GM12878 (cell line): ENCODE measurements around the gene SPRED2.

Experiments
- CTCF ChIP-seq, 3 experiments: IDR thresholded peaks in 2 of 3; conservative IDR thresholded peaks in 1 of 3; 2 replicates each; pipeline ENCODE4 v1.5.1; 2011; ENCODE audit warnings: low read depth in 3 of 3, low read length in 3 of 3, mild to moderate bottlenecking in 3 of 3, control low read depth in 2 of 3, moderate library complexity in 2 of 3, inconsistent platforms in 1 of 3, mixed read lengths in 1 of 3; ENCODE audit not compliant: control insufficient read depth in 2 of 3, insufficient read depth in 1 of 3; ENCODE audit errors: extremely low read depth in 1 of 3
- JUND ChIP-seq: IDR thresholded peaks from 2 replicates; pipeline ENCODE4 v1.6.1; 2012; ENCODE audit warnings: low read depth, mild to moderate bottlenecking, low read length, improper control_type of control experiment, moderate library complexity
- KDM1A ChIP-seq: fragments of 200-600 bp; sonication (generic); IDR thresholded peaks from 2 replicates; pipeline ENCODE4 v1.6.1; 2016; ENCODE audit warnings: borderline replicate concordance
- POLR2AphosphoS2 ChIP-seq: IDR thresholded peaks from 2 replicates; pipeline ENCODE4 v1.6.1; 2011; ENCODE audit warnings: low read depth, mild to moderate bottlenecking, low read length, improper control_type of control experiment, moderate library complexity
- PRDM15 ChIP-seq: fragments of 450-650 bp; formaldehyde crosslinking; IDR thresholded peaks from 2 replicates; pipeline ENCODE4 v1.4.0; 2020; ENCODE audit warnings: mild to moderate bottlenecking, moderate library complexity
- SREBF2 ChIP-seq: IDR thresholded peaks from 2 replicates; pipeline ENCODE4 v1.6.1; 2012; ENCODE audit warnings: mild to moderate bottlenecking, low read length
- SUPT20H ChIP-seq: IDR thresholded peaks from 2 replicates; pipeline ENCODE4 v1.6.1; 2011; ENCODE audit warnings: low read depth, mild to moderate bottlenecking, low read length, moderate library complexity, borderline replicate concordance; ENCODE audit not compliant: control insufficient read depth
- ZNF274 ChIP-seq: IDR thresholded peaks from one replicate; pipeline ENCODE4 v1.8.0; 2011; ENCODE audit not compliant: insufficient read length, insufficient read depth

GRCh38 chr2:65464604-65465003 is 32.2 kb upstream of the SPRED2 start:
- TF ChIP-seq CTCF (IDR thresholded peaks at IDR 0.05 in 2 of 3, conservative IDR thresholded peaks at IDR 0.05 in 1 of 3; ENCODE audit: control insufficient read depth in 2 of 3, extremely low read depth in 1 of 3, insufficient read depth in 1 of 3, low read depth in 3 of 3, low read length in 3 of 3) = no peak
- no peak for TF ChIP-seq KDM1A
- TF ChIP-seq ZNF274 = no peak
- no peak for TF ChIP-seq POLR2AphosphoS2
- TF ChIP-seq JUND = no peak
- TF ChIP-seq SUPT20H = no peak
- TF ChIP-seq PRDM15 (CRISPR knock-in tag) = no peak
- no peak for TF ChIP-seq SREBF2
